Measurements from ENCODE around the gene ITIH1.
"Not testable (repeated sequence)": the region's sequence is repeated elsewhere in the genome, so short reads cannot be mapped to it uniquely, and the experiment has no call there.

ITIH1 gene

GRCh38 chr3:52774901-52775864 is 2.2 kb upstream of the ITIH1 start:
- FAIRE-seq, result no peak

- no peak for FAIRE-seq
Measured at GRCh38 chr3:52775877-52776276, 1.5 kb upstream of the ITIH1 start.

- FAIRE-seq, result not testable (repeated sequence)
Measured at GRCh38 chr3:52776486-52776885, 913 bp upstream of the ITIH1 start.

GRCh38 chr3:52777959-52778805 is 783 bp downstream of the ITIH1 start:
- FAIRE-seq, result no peak

- FAIRE-seq, result no peak
Measured at GRCh38 chr3:52779011-52779836, 1.8 kb downstream of the ITIH1 start.

GRCh38 chr3:52779837-52780585 is 2.6 kb downstream of the ITIH1 start:
- FAIRE-seq, result no peak

- no peak for FAIRE-seq
Measured at GRCh38 chr3:52781741-52782140, 4.3 kb downstream of the ITIH1 start.

- no peak for FAIRE-seq
Measured at GRCh38 chr3:52782412-52783210, 5.2 kb downstream of the ITIH1 start.

GRCh38 chr3:52783211-52783555 is 5.8 kb downstream of the ITIH1 start:
- FAIRE-seq, result no peak

- no peak for FAIRE-seq
Measured at GRCh38 chr3:52784021-52784621, 6.7 kb downstream of the ITIH1 start.

GRCh38 chr3:52784931-52785590 is 7.7 kb downstream of the ITIH1 start:
- FAIRE-seq, result no peak

GRCh38 chr3:52786330-52787215 is 9.2 kb downstream of the ITIH1 start:
- FAIRE-seq, result no peak

GRCh38 chr3:52787246-52787645 is 9.8 kb downstream of the ITIH1 start:
- no peak for FAIRE-seq

- no peak for FAIRE-seq
Measured at GRCh38 chr3:52787672-52788625, 10.6 kb downstream of the ITIH1 start.

- FAIRE-seq, result no peak
Measured at GRCh38 chr3:52788890-52789745, 11.7 kb downstream of the ITIH1 start.

- no peak for FAIRE-seq
Measured at GRCh38 chr3:52789746-52790040, 12.3 kb downstream of the ITIH1 start.

GRCh38 chr3:52790337-52790736 is 12.9 kb downstream of the ITIH1 start:
- FAIRE-seq, result no peak

Data from islet of Langerhans (tissue), 1 donor.